RWPE2 (cell line): ENCODE data around the gene ILF2.

Experiments used
- ATAC-seq: fragments of 200-7000 bp; cut with Tn5 transposase; 3 replicates; pipeline ENCODE4 v1.9.1; 2021; ENCODE audit warnings: low read depth
- DNase-seq: peaks from one replicate; pipeline ENCODE4 v3.0.0-alpha.2; 2020; ENCODE audit warnings: low spot score
- H3K27ac ChIP-seq: fragments of 450-650 bp; 2 replicates; pipeline ENCODE4 v1.5.1; 2017; ENCODE audit warnings: mild to moderate bottlenecking; ENCODE audit not compliant: poor library complexity, severe bottlenecking
- H3K27me3 ChIP-seq: fragments of 250-450 bp; sonication (Bioruptor Pico); 2 replicates; pipeline ENCODE4 v1.5.1; 2021; ENCODE audit warnings: mild to moderate bottlenecking, moderate library complexity; ENCODE audit not compliant: insufficient read depth, poor library complexity, severe bottlenecking
- H3K36me3 ChIP-seq: fragments of 250-450 bp; sonication (Bioruptor Pico); 2 replicates; pipeline ENCODE4 v1.5.1; 2020; ENCODE audit warnings: low read depth, mild to moderate bottlenecking, moderate library complexity
- H3K4me1 ChIP-seq: fragments of 250-450 bp; sonication (Bioruptor Pico); 2 replicates; pipeline ENCODE4 v1.5.1; 2021; ENCODE audit warnings: mild to moderate bottlenecking, moderate library complexity; ENCODE audit not compliant: insufficient read depth, poor library complexity, severe bottlenecking
- H3K4me3 ChIP-seq: fragments of 250-450 bp; sonication (Bioruptor Pico); 2 replicates; pipeline ENCODE4 v1.5.1; 2021; ENCODE audit warnings: mild to moderate bottlenecking, moderate library complexity; ENCODE audit not compliant: severe bottlenecking
- H3K9me3 ChIP-seq: fragments of 250-450 bp; sonication (Bioruptor Pico); 2 replicates; pipeline ENCODE4 v1.5.1; 2021; ENCODE audit warnings: mild to moderate bottlenecking, moderate library complexity; ENCODE audit not compliant: severe bottlenecking
- CTCF ChIP-seq: fragments of 450-650 bp; IDR thresholded peaks from one replicate; pipeline ENCODE4 v1.5.1; 2017; ENCODE audit warnings: mild to moderate bottlenecking, moderate library complexity; ENCODE audit not compliant: poor library complexity, severe bottlenecking

Gene ILF2

DNA sequence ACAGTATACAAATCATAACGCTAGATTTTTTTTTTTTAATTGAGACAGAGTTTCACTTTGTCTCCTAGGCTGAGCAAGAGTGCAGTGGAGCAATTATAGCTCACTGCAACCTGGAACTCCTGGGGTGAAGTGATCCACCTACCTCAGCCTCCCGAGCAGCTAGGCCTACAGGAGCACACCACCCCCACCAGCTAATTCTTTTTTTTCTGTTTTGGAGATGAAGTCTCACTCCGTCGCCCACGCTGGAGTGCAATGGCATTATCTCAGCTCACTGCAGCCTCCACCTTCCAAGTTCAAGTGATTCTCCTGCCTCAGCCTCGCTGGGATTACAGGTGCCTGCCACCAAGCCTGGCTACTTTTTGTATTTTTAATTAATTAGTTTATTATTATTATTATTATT is 29.0 kb upstream of the ILF2 start:
- Histone ChIP-seq H3K9me3 (no peaks in the 10 kb centered on the region), H3K27me3 (no peaks in the 10 kb centered on the region), H3K36me3 (no peaks in the 10 kb centered on the region), H3K27ac (no peak overlapping the region), H3K4me3 (no peak overlapping the region), H3K4me1 (peaks cover 4% of the 10 kb centered on the region)
- DNase-seq = no peak
- no peak for ATAC-seq
- no peak for TF ChIP-seq CTCF

- no peaks in the 10 kb centered on the region for H3K36me3 ChIP-seq
- peaks cover 4% of the 10 kb centered on the region for H3K4me1 ChIP-seq
- ATAC-seq = peak; percentile 85
- no peak overlapping the region for H3K4me3 ChIP-seq
- DNase-seq = no peak
- TF ChIP-seq CTCF = no peak
- H3K9me3 ChIP-seq = no peaks in the 10 kb centered on the region
- no peak overlapping the region for H3K27ac ChIP-seq
- no peaks in the 10 kb centered on the region for H3K27me3 ChIP-seq
Observed at GRCh38 chr1:153698923-153699714, 28.3 kb upstream of the ILF2 start.

DNA sequence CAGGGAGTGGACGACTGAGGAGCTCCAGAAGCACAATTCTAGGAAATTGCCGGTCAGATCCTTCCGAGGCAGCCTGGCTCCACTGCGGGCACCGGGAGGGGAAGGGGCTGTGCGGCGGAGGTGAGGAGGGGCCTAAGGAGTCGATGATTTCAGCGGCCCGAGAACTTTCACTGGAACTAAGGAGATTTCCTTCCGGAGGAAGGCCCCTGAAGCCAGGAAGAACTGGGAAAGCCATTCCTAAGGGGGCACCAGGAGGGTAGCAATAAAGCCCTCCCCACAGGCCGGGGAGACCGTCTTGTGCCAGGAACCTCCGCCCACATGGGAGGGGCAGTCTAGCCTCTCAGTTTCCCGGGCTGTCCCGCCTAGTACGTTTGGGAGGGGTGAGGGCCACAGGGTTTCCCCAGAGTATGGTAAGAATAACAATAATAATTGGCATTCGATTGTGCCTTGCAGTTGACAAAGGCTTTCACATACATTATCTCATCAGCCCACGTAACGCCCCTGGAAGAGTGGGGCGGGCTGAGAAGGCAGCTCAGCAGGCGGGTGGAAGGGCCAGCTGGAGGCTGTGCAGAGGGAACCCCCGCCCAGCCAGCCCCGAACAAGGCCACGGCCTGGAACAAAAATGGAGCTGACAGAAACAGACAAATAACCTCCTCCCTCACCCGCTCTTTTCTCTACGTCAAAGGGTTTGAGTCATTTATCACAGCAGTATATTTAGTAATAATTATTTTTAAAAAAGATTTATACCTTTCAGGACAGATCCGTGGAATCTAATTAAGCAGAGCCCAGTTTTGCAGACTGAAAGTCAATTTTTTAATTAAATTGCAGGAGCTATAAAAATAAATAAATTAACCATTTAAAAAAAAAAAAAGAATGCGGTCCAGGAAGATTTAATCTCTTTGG is 27.5 kb upstream of the ILF2 start:
- no peak for ATAC-seq
- Histone ChIP-seq H3K9me3 (no peaks in the 10 kb centered on the region), H3K4me1 (peaks cover 4% of the 10 kb centered on the region), H3K27ac (no peak overlapping the region), H3K27me3 (no peaks in the 10 kb centered on the region), H3K4me3 (no peak overlapping the region), H3K36me3 (no peaks in the 10 kb centered on the region)
- DNase-seq = no peak
- TF ChIP-seq CTCF = no peak

DNA sequence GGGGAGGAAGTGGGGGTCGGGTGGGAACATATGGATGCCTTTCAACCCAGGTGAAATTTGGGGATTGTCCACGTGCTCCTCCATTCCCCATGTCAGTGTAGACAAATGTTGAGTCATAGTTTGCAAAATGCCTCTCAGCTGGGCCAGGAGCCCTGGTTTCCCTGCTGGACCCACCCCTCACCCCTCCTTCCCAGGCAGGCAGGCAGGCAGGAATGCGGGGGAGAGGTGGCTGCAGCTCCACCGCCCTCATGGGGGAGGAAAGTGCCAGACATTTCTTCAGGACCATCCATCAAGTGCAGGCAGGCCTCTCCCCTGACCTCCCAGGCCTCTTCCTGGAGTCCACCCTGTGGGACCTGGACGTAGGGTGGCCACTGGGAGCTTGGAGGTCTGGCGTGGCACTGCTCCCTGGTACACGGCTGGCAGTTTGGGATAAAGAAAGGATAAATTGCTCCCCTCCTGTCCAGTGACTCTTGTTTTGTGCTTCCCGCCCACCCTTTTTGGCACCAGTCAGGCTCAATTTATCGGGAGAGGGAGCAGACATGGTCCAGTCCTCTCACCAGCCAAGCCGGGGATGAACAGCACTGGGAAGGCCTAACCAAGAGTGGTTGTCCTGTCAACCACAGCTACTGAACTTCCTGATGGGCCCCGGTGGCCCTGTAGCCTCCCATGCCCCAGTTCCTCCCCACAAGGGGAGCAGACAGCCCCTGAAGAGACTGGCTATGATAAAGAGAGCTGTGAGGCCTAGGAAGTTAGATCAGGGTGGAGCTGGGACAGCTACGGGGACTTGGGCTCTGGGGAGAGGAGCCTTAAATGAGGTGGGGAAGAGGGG is 26.6 kb upstream of the ILF2 start:
- no peak overlapping the region for H3K27ac ChIP-seq
- peaks cover 4% of the 10 kb centered on the region for H3K4me1 ChIP-seq
- H3K4me3 ChIP-seq = no peak overlapping the region
- H3K36me3 ChIP-seq = no peaks in the 10 kb centered on the region
- ATAC-seq (peak; percentile 37; the same call in 1 of the 3 replicates), DNase-seq (no peak)
- no peak for TF ChIP-seq CTCF
- no peaks in the 10 kb centered on the region for H3K27me3 ChIP-seq
- no peaks in the 10 kb centered on the region for H3K9me3 ChIP-seq
